ENCODE results near the gene FHDC1. TPM values are rescaled to one million over a fixed set of nuclear protein-coding genes. Genes with fewer than 3 reads are reported as not detected.

The FHDC1 gene
- total RNA-seq, 1 experiment from 2014 or later: 19.9 TPM

DNA sequence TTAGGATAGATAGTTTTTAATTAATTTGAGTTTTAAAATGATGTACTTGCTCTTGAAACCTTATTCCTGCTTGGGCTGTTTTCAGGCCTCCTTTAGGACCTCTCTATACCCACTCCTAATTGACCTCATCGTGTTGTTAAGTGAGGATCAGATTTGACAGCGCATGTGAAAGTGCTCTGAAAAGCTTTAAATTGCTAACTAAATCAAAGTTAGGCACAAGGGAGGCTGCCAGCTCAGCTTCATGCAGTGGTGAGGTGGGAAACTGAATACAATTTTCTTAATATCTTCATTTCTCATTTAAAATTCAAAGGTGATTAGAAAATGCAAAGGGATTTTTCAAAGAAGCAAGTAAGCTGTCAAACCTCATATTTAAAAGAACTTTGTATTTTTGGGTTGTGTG, 20.0 kb downstream of the FHDC1 start:
- no peak overlapping the region for H2BK20ac ChIP-seq (ENCODE audit: low read depth, low read length, poor library complexity, severe bottlenecking)
- no peak overlapping the region for H3K56ac ChIP-seq (ENCODE audit: insufficient read length, low read depth, low read length)
- Mint-ChIP-seq H3K9me3 (no peaks in the 10 kb centered on the region), H3K4me3 (no peak overlapping the region), H3K4me1 (peaks cover 25 to 27% of the 10 kb centered on the region in 2 experiments), H3K27ac (0 out of 7 replicates have a peak overlapping the region, but pooled peaks of 1 of the 3 experiments have one; percentile 30), H3K36me3 (ENCODE audit: insufficient read depth in 1 of 3, low read depth in 3 of 3) (peaks cover 13 to 59% (median 27%) of the 10 kb centered on the region in 3 experiments), H3K27me3 (ENCODE audit: low read depth) (no peaks in the 10 kb centered on the region)
- no peaks in the 10 kb centered on the region for H3K9me3 ChIP-seq (ENCODE audit: control insufficient read depth, low read depth, low read length)
- H2BK120ac ChIP-seq (ENCODE audit: low read depth, low read length, poor library complexity, severe bottlenecking): no peak overlapping the region
- no peaks in the 10 kb centered on the region; the same call in 1 of the 2 replicates for H3K4me1 ChIP-seq (ENCODE audit: insufficient read depth, low read length)
- H2BK15ac ChIP-seq (ENCODE audit: low read depth, low read length): no peak overlapping the region
- DNase-seq: no peak
- H2BK12ac ChIP-seq (ENCODE audit: insufficient read length, low read depth, low read length): no peak overlapping the region
- H3K79me1 ChIP-seq (ENCODE audit: insufficient read depth, low read depth, low read length, poor library complexity, severe bottlenecking): peaks cover 5% of the 10 kb centered on the region
- no peak overlapping the region for H3K23ac ChIP-seq (ENCODE audit: insufficient read length, low read depth, low read length)
- peaks cover 2% of the 10 kb centered on the region for H3K23me2 ChIP-seq (ENCODE audit: insufficient read length, low read depth, low read length, poor library complexity, severe bottlenecking)
- no peak overlapping the region for H3K9ac ChIP-seq (ENCODE audit: extremely low read depth, insufficient read length, low read length)
- H3K27ac ChIP-seq (ENCODE audit: insufficient read length, low read depth, low read length): no peak overlapping the region
- WGBS (ENCODE audit: extremely low coverage, insufficient read length, low lambda C conversion rate): no CpG with 5 or more reads among the region's 2 CpGs
- no peak overlapping the region for H2AK5ac ChIP-seq (ENCODE audit: insufficient read length, low read length)
- peaks cover 3% of the 10 kb centered on the region for H3K79me2 ChIP-seq (ENCODE audit: insufficient read depth, low read length)
- TF ChIP-seq, protein P1, sequence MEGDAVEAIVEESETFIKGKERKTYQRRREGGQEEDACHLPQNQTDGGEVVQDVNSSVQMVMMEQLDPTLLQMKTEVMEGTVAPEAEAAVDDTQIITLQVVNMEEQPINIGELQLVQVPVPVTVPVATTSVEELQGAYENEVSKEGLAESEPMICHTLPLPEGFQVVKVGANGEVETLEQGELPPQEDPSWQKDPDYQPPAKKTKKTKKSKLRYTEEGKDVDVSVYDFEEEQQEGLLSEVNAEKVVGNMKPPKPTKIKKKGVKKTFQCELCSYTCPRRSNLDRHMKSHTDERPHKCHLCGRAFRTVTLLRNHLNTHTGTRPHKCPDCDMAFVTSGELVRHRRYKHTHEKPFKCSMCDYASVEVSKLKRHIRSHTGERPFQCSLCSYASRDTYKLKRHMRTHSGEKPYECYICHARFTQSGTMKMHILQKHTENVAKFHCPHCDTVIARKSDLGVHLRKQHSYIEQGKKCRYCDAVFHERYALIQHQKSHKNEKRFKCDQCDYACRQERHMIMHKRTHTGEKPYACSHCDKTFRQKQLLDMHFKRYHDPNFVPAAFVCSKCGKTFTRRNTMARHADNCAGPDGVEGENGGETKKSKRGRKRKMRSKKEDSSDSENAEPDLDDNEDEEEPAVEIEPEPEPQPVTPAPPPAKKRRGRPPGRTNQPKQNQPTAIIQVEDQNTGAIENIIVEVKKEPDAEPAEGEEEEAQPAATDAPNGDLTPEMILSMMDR (conservative IDR thresholded peaks at IDR 0.05): no peak
- H4K5ac ChIP-seq (ENCODE audit: insufficient read length, low read depth, low read length): no peak overlapping the region
- no peak overlapping the region for H4K8ac ChIP-seq (replicated peaks; ENCODE audit: insufficient read length, low read depth, low read length)
- no peaks in the 10 kb centered on the region for H3K27me3 ChIP-seq (ENCODE audit: insufficient read depth, low read length)
- H2BK5ac ChIP-seq (ENCODE audit: insufficient read length, low read length): no peak overlapping the region
- no peak overlapping the region for H2AFZ ChIP-seq (ENCODE audit: low read length)
- H3K4ac ChIP-seq (ENCODE audit: low read depth, low read length): no peak overlapping the region
- no peak overlapping the region for H3K14ac ChIP-seq (ENCODE audit: insufficient read depth, low read length)
- no peak overlapping the region for H3T11ph ChIP-seq (ENCODE audit: low read length)
- H4K91ac ChIP-seq (ENCODE audit: insufficient read length, low read depth, low read length): no peak overlapping the region
- H4K20me1 ChIP-seq (ENCODE audit: control insufficient read depth, insufficient read depth, insufficient read length): no peaks in the 10 kb centered on the region
- H3K18ac ChIP-seq (ENCODE audit: insufficient read length, low read depth, low read length): no peak overlapping the region
- H3K4me2 ChIP-seq (ENCODE audit: insufficient read depth, insufficient read length, low read length): no peak overlapping the region

All from H9 (cell line).